Large intestine (tissue), 3 donors: ENCODE measurements around the gene SPSB4. TPM values are rescaled to one million over a fixed set of nuclear protein-coding genes. Genes with fewer than 3 reads are reported as not detected.

ENCODE experiments used
- DNase-seq, 2 donors: peaks; one replicate each; pipeline versions ENCODE4 v3.0.0 to v3.0.0-alpha.2; 2013
- H3K27ac ChIP-seq: one replicate; pipeline ENCODE4 v1.5.1; 2013; ENCODE audit warnings: low read length
- H3K27me3 ChIP-seq: 2 replicates; pipeline ENCODE4 v1.6.1; 2013; ENCODE audit warnings: low read length; ENCODE audit not compliant: control insufficient read depth, insufficient read depth
- H3K36me3 ChIP-seq: 2 replicates; pipeline ENCODE4 v1.6.1; 2013; ENCODE audit warnings: low read length; ENCODE audit not compliant: control insufficient read depth, insufficient read depth
- H3K4me1 ChIP-seq: one replicate; pipeline ENCODE4 v1.6.1; 2013; ENCODE audit warnings: low read length; ENCODE audit not compliant: control insufficient read depth, insufficient read depth
- H3K4me3 ChIP-seq: one replicate; pipeline ENCODE4 v1.5.1; 2013; ENCODE audit warnings: low read length
- H3K9me3 ChIP-seq: one replicate; pipeline ENCODE4 v1.6.1; 2013; ENCODE audit warnings: mild to moderate bottlenecking, low read depth, low read length, moderate library complexity; ENCODE audit not compliant: control insufficient read depth
- WGBS: methylation state at CpG from one replicate; pipeline ENCODE4 v1.1.5; 2013; ENCODE audit warnings: low lambda C conversion rate; ENCODE audit not compliant: insufficient coverage; 5-methylcytosine and 5-hydroxymethylcytosine counted together
- polyA plus RNA-seq: library from polyadenylated mRNA; unstranded; fragments of 120-200 nt; gene quantifications from one replicate; pipeline ENCODE4 v1.2.1, GENCODE V29; 2013

The SPSB4 gene
- polyA plus RNA-seq, 1 donor, result 2.2 TPM

DNA sequence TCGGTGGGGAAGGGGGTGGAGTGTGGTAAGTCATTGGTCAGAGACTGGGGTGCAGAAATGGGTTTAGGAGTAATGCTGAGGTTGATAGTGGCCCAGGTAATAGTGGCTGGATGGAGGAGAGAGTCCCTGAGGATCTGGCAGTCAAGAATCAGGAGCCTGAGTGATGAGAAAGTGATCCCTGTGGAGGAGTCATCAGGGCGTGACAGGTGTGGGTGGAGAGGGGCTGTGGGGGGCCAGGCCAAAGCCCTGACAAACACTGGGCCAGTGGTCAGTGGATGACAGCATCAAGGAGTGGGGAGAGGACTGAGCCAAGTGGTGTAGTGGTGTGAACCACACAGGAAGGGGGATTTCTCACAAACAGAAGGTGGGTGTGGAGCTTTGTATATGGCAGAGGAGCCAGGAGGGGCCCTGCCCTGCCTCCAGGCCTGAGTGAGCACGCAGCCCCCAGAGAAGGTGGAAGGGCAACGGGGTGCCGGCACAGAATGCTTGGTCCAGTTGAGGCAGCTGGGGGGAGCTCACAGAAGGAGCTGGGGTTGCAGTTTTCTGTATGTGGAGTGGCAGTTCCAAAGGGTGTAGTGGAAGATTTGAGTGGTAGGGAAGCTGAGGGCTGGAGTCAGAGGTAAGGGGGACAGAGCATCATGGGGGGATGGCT, 77.1 kb downstream of the SPSB4 start:
- WGBS, result 80% methylated on average over 1 of the region's 5 CpGs
- no peak overlapping the region for H3K27ac ChIP-seq
- no peak overlapping the region for H3K4me3 ChIP-seq
- no peak for DNase-seq
- no peaks in the 10 kb centered on the region for H3K4me1 ChIP-seq
- peaks cover 5% of the 10 kb centered on the region for H3K27me3 ChIP-seq
- H3K36me3 ChIP-seq, result no peaks in the 10 kb centered on the region
- H3K9me3 ChIP-seq, result no peaks in the 10 kb centered on the region

- H3K36me3 ChIP-seq, result no peaks in the 10 kb centered on the region
- H3K4me1 ChIP-seq, result no peaks in the 10 kb centered on the region
- no peak overlapping the region for H3K27ac ChIP-seq
- H3K4me3 ChIP-seq, result no peak overlapping the region
- no peak for DNase-seq
- peaks cover 2% of the 10 kb centered on the region for H3K27me3 ChIP-seq
- no peaks in the 10 kb centered on the region for H3K9me3 ChIP-seq
These were observed 77.9 kb downstream of the SPSB4 start for GRCh38 chr3:141129049-141129448.

GRCh38 chr3:141129541-141130011, 78.4 kb downstream of the SPSB4 start:
- Histone ChIP-seq H3K9me3 (no peaks in the 10 kb centered on the region), H3K4me3 (no peak overlapping the region), H3K4me1 (no peaks in the 10 kb centered on the region), H3K27ac (no peak overlapping the region), H3K36me3 (no peaks in the 10 kb centered on the region), H3K27me3 (peaks cover 2% of the 10 kb centered on the region)
- no CpG with 5 or more reads among the region's 8 CpGs for WGBS
- no peak for DNase-seq

GRCh38 chr3:141143517-141143916, 92.4 kb downstream of the SPSB4 start:
- DNase-seq, result no peak
- Histone ChIP-seq H3K9me3 (peaks cover 2% of the 10 kb centered on the region), H3K36me3 (no peaks in the 10 kb centered on the region), H3K4me1 (no peaks in the 10 kb centered on the region), H3K4me3 (no peak overlapping the region), H3K27ac (no peak overlapping the region), H3K27me3 (peaks cover 3% of the 10 kb centered on the region)

DNA sequence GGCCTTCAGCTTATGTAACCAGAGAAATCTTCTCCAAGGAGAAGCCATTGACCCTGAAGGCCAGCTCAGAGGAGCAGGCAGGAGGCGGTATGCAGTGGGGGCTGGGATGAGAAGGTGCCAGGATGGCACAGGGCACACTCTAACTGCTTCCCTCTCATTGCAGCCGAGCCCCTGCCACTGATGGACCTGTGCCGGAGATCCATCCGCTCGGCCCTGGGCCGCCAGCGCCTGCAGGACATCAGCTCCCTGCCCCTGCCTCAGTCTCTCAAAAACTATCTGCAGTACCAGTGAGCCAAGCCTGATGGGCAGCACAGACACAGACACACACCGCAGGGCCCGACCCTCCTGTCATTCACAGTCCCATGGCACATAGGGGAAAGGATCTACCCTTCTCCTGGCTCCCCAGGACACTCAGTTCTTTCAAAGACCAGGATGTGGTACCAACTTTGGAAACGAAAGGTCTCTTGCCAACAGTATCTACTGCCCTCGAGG, 95.9 kb downstream of the SPSB4 start:
- H3K36me3 ChIP-seq, result no peaks in the 10 kb centered on the region
- H3K4me1 ChIP-seq, result no peaks in the 10 kb centered on the region
- no peak for DNase-seq
- 100% methylated on average over 1 of the region's 11 CpGs for WGBS
- no peak overlapping the region for H3K27ac ChIP-seq
- H3K27me3 ChIP-seq, result peaks cover 3% of the 10 kb centered on the region
- H3K4me3 ChIP-seq, result no peak overlapping the region
- H3K9me3 ChIP-seq, result no peaks in the 10 kb centered on the region

DNA sequence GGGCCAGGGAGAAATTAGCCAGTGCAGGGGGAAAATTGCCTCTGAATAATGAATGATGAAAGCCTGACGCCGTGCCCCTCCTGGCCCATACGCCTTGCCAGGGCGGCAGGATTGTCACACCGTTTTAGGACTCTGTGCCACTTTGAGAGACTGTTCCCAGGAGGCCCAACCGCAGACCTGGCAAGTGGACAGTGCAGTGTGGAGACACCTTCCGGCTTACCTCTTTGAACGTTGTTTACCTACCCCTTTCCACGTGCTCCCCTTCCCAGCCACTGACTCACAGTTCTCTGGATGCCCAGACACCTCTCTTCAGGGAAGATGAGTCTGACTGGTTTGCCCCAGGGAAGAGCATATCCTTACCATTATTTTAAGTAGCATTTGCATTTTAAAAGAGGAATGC, 96.5 kb downstream of the SPSB4 start:
- H3K9me3 ChIP-seq, result no peaks in the 10 kb centered on the region
- no peaks in the 10 kb centered on the region for H3K4me1 ChIP-seq
- no peaks in the 10 kb centered on the region for H3K36me3 ChIP-seq
- H3K27ac ChIP-seq, result no peak overlapping the region
- peaks cover 3% of the 10 kb centered on the region for H3K27me3 ChIP-seq
- DNase-seq, result no peak
- WGBS, result no CpG with 5 or more reads among the region's 9 CpGs
- no peak overlapping the region for H3K4me3 ChIP-seq

DNA sequence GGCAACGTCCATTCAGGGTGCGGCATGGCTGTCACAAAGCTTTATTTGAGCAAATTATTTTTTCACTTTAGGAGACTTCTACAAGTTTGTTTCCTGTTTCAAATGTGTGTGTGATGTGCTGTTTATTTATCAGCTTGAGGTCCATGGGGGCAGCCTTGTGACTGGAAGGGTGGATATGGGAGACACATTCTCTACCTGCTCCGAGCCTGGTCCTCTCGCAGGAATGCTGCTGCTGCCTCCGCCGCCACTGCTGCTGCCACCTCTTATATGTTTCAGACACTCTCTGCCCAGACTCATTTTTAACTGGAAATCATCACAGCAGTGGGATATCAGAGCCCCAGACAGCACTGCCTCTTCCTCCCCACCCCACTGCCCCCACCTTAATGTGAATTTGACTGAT, 97.0 kb downstream of the SPSB4 start:
- Histone ChIP-seq H3K36me3 (no peaks in the 10 kb centered on the region), H3K4me1 (no peaks in the 10 kb centered on the region), H3K27me3 (peaks cover 3% of the 10 kb centered on the region), H3K9me3 (no peaks in the 10 kb centered on the region), H3K27ac (no peak overlapping the region), H3K4me3 (no peak overlapping the region)
- DNase-seq, result no peak
- WGBS, result no CpG with 5 or more reads among the region's 6 CpGs

- H3K36me3 ChIP-seq, result no peaks in the 10 kb centered on the region
- no CpG with 5 or more reads among the region's 2 CpGs for WGBS
- no peaks in the 10 kb centered on the region for H3K4me1 ChIP-seq
- no peak for DNase-seq
- H3K4me3 ChIP-seq, result no peak overlapping the region
- H3K9me3 ChIP-seq, result no peaks in the 10 kb centered on the region
- H3K27me3 ChIP-seq, result peaks cover 3% of the 10 kb centered on the region
- H3K27ac ChIP-seq, result no peak overlapping the region
These were observed 97.6 kb downstream of the SPSB4 start for GRCh38 chr3:141148770-141149169.

DNA sequence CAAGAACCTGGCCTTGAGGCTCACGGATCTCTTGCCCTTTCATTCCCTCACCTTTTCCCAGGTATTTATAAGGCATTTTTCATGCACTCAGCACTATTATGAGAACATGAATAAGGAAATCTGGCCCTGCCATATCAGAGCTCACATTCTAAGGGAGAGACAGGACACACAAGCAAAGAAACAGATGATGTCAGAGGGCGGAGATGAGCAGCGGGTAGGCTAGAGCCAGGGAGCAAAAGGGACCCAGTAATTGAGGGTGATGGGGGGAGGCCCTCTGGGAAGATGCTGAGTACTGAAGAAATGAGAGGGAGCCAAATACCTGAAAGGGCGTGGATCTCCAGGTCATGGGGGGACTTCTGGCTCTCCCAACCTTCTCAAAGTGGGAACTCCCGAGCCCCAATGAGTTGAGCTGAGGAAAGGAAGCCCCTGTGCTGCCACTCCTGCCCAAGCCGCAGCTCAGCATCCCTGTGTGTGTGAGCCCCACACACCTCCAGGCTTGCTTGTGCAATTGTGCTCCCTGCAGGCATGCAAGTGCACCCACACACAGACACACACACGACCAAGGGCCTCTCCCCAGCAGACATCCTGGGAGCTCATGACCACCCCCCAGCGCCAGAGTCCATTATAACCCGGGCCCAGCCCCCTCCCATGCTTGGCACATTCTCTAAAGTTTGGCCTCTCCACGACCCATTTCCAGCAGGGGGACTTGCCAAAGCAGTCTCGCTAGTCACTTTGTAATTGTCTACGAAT, 99.1 kb downstream of the SPSB4 start:
- H3K9me3 ChIP-seq, result no peaks in the 10 kb centered on the region
- H3K36me3 ChIP-seq, result no peaks in the 10 kb centered on the region
- no peak overlapping the region for H3K4me3 ChIP-seq
- H3K4me1 ChIP-seq, result no peaks in the 10 kb centered on the region
- no peaks in the 10 kb centered on the region for H3K27me3 ChIP-seq
- WGBS, result 100% methylated on average over 2 of the region's 12 CpGs
- H3K27ac ChIP-seq, result no peak overlapping the region
- no peak for DNase-seq

GRCh38 chr3:141150931-141151330, 99.8 kb downstream of the SPSB4 start:
- no peaks in the 10 kb centered on the region for H3K27me3 ChIP-seq
- no peak for DNase-seq
- H3K9me3 ChIP-seq, result no peaks in the 10 kb centered on the region
- no peak overlapping the region for H3K27ac ChIP-seq
- no peak overlapping the region for H3K4me3 ChIP-seq
- H3K4me1 ChIP-seq, result no peaks in the 10 kb centered on the region
- H3K36me3 ChIP-seq, result no peaks in the 10 kb centered on the region
- no CpG with 5 or more reads among the region's 2 CpGs for WGBS

DNA sequence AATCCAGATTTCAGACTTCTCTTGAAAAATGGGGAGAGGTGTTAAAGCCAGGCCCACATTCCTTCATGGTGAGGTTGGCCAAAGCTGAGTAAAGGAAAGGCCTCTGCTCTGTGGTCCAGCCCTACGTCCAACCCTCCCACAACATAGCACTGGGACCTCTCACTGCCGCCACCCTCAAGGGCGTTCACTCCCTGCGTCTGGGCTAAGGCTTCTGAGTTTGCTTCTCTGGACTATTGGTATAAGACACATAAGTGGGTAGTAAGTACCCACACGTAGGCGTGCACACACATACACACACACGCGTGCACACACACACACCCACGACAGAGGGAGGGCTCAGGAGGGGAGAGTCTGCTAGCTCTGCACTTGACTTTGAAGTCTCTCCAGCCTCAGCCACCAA, 100.3 kb downstream of the SPSB4 start:
- Histone ChIP-seq H3K27ac (no peak overlapping the region), H3K4me1 (no peaks in the 10 kb centered on the region), H3K36me3 (no peaks in the 10 kb centered on the region), H3K27me3 (no peaks in the 10 kb centered on the region), H3K9me3 (no peaks in the 10 kb centered on the region), H3K4me3 (no peak overlapping the region)
- no CpG with 5 or more reads among the region's 9 CpGs for WGBS
- no peak for DNase-seq
